Parathyroid adenoma (tissue), 2 donors: ENCODE results near the gene PHOX2A.
"Not testable (repeated sequence)": the region's sequence is repeated elsewhere in the genome, so short reads cannot be mapped to it uniquely, and the experiment has no call there.

Experiments
- H2AFZ ChIP-seq: fragments of 300-600 bp; sonication (generic); one replicate; pipeline ENCODE4 v1.7.0; 2017; ENCODE audit warnings: antibody characterized with exemption, mild to moderate bottlenecking
- H3K27ac ChIP-seq: fragments of 300-600 bp; sonication (generic); one replicate; pipeline ENCODE4 v1.7.0; 2017
- H3K27me3 ChIP-seq: fragments of 300-600 bp; sonication (generic); one replicate; pipeline ENCODE4 v1.7.0; 2017; ENCODE audit warnings: low read length; ENCODE audit not compliant: control insufficient read depth, insufficient read depth
- H3K36me3 ChIP-seq: fragments of 300-600 bp; sonication (generic); one replicate; pipeline ENCODE4 v1.7.0; 2017; ENCODE audit warnings: low read length; ENCODE audit not compliant: control insufficient read depth, insufficient read depth
- H3K4me1 ChIP-seq: fragments of 300-600 bp; sonication (generic); one replicate; pipeline ENCODE4 v1.7.0; 2017; ENCODE audit warnings: control low read depth
- H3K4me2 ChIP-seq: fragments of 300-600 bp; sonication (generic); one replicate; pipeline ENCODE4 v1.7.0; 2017; ENCODE audit warnings: low read length
- H3K4me3 ChIP-seq: fragments of 300-600 bp; sonication (generic); one replicate; pipeline ENCODE4 v1.7.0; 2017; ENCODE audit warnings: low read depth, low read length
- H3K79me2 ChIP-seq: fragments of 300-600 bp; sonication (generic); one replicate; pipeline ENCODE4 v1.7.0; 2017; ENCODE audit warnings: control low read depth
- H3K9ac ChIP-seq: fragments of 300-600 bp; sonication (generic); one replicate; pipeline ENCODE4 v1.7.0; 2017; ENCODE audit warnings: mild to moderate bottlenecking
- H3K9me3 ChIP-seq: fragments of 300-600 bp; sonication (generic); one replicate; pipeline ENCODE4 v1.7.0; 2017; ENCODE audit warnings: low read length; ENCODE audit not compliant: control insufficient read depth
- TF ChIP-seq, protein P1 (sequence below): fragments of 300-600 bp; sonication (generic); IDR thresholded peaks from one replicate; pipeline ENCODE4 v1.7.0; 2017; ENCODE audit warnings: antibody characterized with exemption, mild to moderate bottlenecking
- donor health status: primary hyperparathyroidism.

Gene PHOX2A

GRCh38 chr11:72216638-72217037 is 27.3 kb downstream of the PHOX2A start, which contains the start of gene FOLR2:
TSS of gene FOLR2 (plus strand) at chr11:72216794. CDS start at chr11:72218585, 1,791 bp downstream.
- Histone ChIP-seq H3K27me3 (no peaks in the 10 kb centered on the region), H3K4me1 (no peaks in the 10 kb centered on the region), H3K79me2 (no peaks in the 10 kb centered on the region), H3K27ac (no peak within 1 kb of the TSS), H3K36me3 (no peaks in the 10 kb centered on the region), H3K9me3 (no peaks in the 10 kb centered on the region), H3K9ac (no peak within 1 kb of the TSS), H3K4me2 (no peak within 1 kb of the TSS), H2AFZ (no peak within 1 kb of the TSS), H3K4me3 (no peak within 1 kb of the TSS)
- TF ChIP-seq, protein P1, sequence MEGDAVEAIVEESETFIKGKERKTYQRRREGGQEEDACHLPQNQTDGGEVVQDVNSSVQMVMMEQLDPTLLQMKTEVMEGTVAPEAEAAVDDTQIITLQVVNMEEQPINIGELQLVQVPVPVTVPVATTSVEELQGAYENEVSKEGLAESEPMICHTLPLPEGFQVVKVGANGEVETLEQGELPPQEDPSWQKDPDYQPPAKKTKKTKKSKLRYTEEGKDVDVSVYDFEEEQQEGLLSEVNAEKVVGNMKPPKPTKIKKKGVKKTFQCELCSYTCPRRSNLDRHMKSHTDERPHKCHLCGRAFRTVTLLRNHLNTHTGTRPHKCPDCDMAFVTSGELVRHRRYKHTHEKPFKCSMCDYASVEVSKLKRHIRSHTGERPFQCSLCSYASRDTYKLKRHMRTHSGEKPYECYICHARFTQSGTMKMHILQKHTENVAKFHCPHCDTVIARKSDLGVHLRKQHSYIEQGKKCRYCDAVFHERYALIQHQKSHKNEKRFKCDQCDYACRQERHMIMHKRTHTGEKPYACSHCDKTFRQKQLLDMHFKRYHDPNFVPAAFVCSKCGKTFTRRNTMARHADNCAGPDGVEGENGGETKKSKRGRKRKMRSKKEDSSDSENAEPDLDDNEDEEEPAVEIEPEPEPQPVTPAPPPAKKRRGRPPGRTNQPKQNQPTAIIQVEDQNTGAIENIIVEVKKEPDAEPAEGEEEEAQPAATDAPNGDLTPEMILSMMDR, result no peak

DNA sequence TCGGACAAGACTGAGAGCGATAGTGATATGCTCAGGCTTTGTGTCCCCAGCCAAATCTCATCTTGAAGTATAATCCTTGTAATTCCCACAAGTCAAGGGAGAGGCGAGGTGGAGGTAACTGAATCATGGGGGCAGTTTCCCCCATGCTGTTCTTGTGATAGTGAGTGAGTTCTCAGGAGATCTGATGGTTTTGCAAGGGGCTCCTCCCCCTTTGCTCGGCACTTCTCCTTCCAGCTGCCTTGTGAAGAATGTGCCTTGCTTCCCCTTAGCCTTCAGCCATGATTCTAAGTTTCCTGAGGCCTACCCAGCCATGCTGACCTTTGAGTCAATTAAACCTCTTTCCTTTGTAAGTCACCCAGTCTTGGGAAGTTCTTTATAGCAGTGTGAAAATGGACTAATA is 34.9 kb downstream of the PHOX2A start:
- Histone ChIP-seq H3K36me3 (no peaks in the 10 kb centered on the region), H3K4me2 (no peak overlapping the region), H3K4me1 (no peaks in the 10 kb centered on the region), H2AFZ (no peak overlapping the region), H3K27me3 (no peaks in the 10 kb centered on the region), H3K4me3 (no peak overlapping the region), H3K9me3 (no peaks in the 10 kb centered on the region), H3K79me2 (no peaks in the 10 kb centered on the region), H3K27ac (no peak overlapping the region), H3K9ac (no peak overlapping the region)
- TF ChIP-seq, protein P1, result no peak

DNA sequence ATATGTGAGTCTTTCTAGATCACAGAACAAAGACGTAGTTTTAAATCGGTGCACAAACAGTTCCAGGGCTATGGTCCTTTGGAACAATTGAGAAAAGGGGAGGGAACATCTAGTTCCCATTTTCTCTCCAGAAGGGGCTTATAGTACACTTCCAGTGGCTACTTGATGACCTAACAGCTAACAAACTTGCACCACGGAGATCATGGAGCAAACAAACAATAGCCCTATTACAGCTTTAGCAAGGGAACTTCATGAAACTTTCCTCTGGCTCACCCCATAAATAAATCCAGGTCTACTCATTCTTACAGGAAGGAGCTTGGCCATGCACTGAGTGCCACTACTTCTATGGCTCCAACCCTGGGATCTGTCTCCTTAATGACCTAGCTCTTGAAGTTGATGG is 35.7 kb downstream of the PHOX2A start:
- no peak overlapping the region for H3K4me2 ChIP-seq
- no peaks in the 10 kb centered on the region for H3K9me3 ChIP-seq
- H3K79me2 ChIP-seq, result no peaks in the 10 kb centered on the region
- H3K36me3 ChIP-seq, result no peaks in the 10 kb centered on the region
- no peaks in the 10 kb centered on the region for H3K27me3 ChIP-seq
- H2AFZ ChIP-seq, result no peak overlapping the region
- H3K4me1 ChIP-seq, result no peaks in the 10 kb centered on the region
- H3K4me3 ChIP-seq, result no peak overlapping the region
- no peak overlapping the region for H3K9ac ChIP-seq
- TF ChIP-seq, protein P1, result no peak
- H3K27ac ChIP-seq, result no peak overlapping the region

DNA sequence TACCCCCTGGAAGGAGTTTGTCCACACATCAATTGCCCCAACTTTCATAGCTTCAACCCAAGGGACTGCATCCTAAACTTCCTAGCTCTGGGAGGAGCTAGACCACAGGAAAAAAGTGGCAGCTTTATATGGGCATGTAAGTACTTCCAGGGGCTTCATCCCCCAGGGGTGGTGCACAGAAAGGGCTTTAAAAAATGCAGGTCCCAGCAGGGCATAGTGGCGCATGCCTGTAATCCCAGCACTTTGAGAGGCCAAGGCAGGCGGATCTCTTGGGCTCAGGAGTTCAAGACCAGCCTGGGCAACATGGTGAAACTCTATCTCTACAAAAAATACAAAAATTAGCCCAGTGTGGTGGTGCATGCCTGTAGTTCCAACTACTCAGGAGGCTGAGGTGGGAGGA is 37.2 kb downstream of the PHOX2A start:
- H3K27me3 ChIP-seq, H3K9me3 ChIP-seq, H3K4me3 ChIP-seq, H2AFZ ChIP-seq, H3K36me3 ChIP-seq, H3K79me2 ChIP-seq, H3K27ac ChIP-seq, H3K4me2 ChIP-seq, H3K9ac ChIP-seq, H3K4me1 ChIP-seq: not testable (repeated sequence)

- no peaks in the 10 kb centered on the region for H3K4me1 ChIP-seq
- TF ChIP-seq, protein P1, result no peak
- no peak overlapping the region for H3K27ac ChIP-seq
- no peaks in the 10 kb centered on the region for H3K27me3 ChIP-seq
- H3K9ac ChIP-seq, result no peak overlapping the region
- H2AFZ ChIP-seq, result no peak overlapping the region
- H3K4me3 ChIP-seq, result no peak overlapping the region
- no peaks in the 10 kb centered on the region for H3K9me3 ChIP-seq
- no peak overlapping the region for H3K4me2 ChIP-seq
- H3K79me2 ChIP-seq, result no peaks in the 10 kb centered on the region
- H3K36me3 ChIP-seq, result no peaks in the 10 kb centered on the region
Measured at GRCh38 chr11:72204886-72205285, 39.1 kb downstream of the PHOX2A start.
